MM.1S (cell line): Measurements from ENCODE around the gene ICA1L.

ENCODE experiments used
- DNase-seq: peaks from one replicate; pipeline ENCODE4 v3.0.0-alpha.2; 2015
- H2AFZ ChIP-seq: fragments of 300-600 bp; sonication (generic); 2 replicates; pipeline ENCODE4 v1.6.0; 2016; ENCODE audit warnings: antibody characterized with exemption, low read length
- H3F3A ChIP-seq: fragments of 300-600 bp; sonication (generic); 2 replicates; pipeline ENCODE4 v1.6.1; 2016; ENCODE audit warnings: mild to moderate bottlenecking, antibody characterized with exemption, low read length, moderate library complexity, mixed read lengths; ENCODE audit not compliant: insufficient read depth
- H3K27ac ChIP-seq: fragments of 300-600 bp; sonication (generic); 2 replicates; pipeline ENCODE4 v1.5.1; 2016; ENCODE audit warnings: mild to moderate bottlenecking, low read length
- H3K27me3 ChIP-seq: fragments of 300-600 bp; sonication (generic); replicated peaks from 2 replicates; pipeline ENCODE4 v1.6.0; 2016; ENCODE audit warnings: low read length; ENCODE audit not compliant: insufficient read depth
- H3K36me3 ChIP-seq: fragments of 300-600 bp; sonication (generic); replicated peaks from 2 replicates; pipeline ENCODE4 v1.6.1; 2016; ENCODE audit warnings: mild to moderate bottlenecking, low read length, mixed read lengths; ENCODE audit not compliant: insufficient read depth
- H3K4me1 ChIP-seq: fragments of 300-600 bp; sonication (generic); 2 replicates; pipeline ENCODE4 v1.6.1; 2016; ENCODE audit warnings: low read length, mixed read lengths
- H3K4me2 ChIP-seq: fragments of 300-600 bp; sonication (generic); 2 replicates; pipeline ENCODE4 v1.6.0; 2016; ENCODE audit warnings: low read depth, low read length
- H3K4me3 ChIP-seq: fragments of 300-600 bp; sonication (generic); 2 replicates; pipeline ENCODE4 v1.5.1; 2016; ENCODE audit warnings: low read length, mixed read lengths
- H3K79me2 ChIP-seq: fragments of 300-600 bp; sonication (generic); 2 replicates; pipeline ENCODE4 v1.6.1; 2016; ENCODE audit warnings: mixed run types, low read length, mixed read lengths
- H3K9ac ChIP-seq: fragments of 300-600 bp; sonication (generic); 2 replicates; pipeline ENCODE4 v1.6.1; 2016; ENCODE audit warnings: low read length, mixed read lengths
- H3K9me2 ChIP-seq: fragments of 300-600 bp; sonication (generic); replicated peaks from 2 replicates; pipeline ENCODE4 v1.6.1; 2016; ENCODE audit warnings: mild to moderate bottlenecking, low read length, mixed read lengths; ENCODE audit not compliant: insufficient read depth
- H3K9me3 ChIP-seq: fragments of 300-600 bp; sonication (generic); replicated peaks from 2 replicates; pipeline ENCODE4 v1.6.1; 2016; ENCODE audit warnings: mild to moderate bottlenecking, low read length, mixed read lengths; ENCODE audit not compliant: insufficient read depth
- H4K20me1 ChIP-seq: fragments of 300-600 bp; sonication (generic); 2 replicates; pipeline ENCODE4 v1.6.1; 2016; ENCODE audit warnings: mild to moderate bottlenecking, low read length, moderate library complexity, mixed read lengths; ENCODE audit not compliant: insufficient read depth
- CTCF ChIP-seq: fragments of 300-600 bp; sonication (generic); IDR thresholded peaks from 2 replicates; pipeline ENCODE4 v1.5.1; 2016; ENCODE audit warnings: antibody characterized with exemption, low read length, mixed read lengths
- EZH2 ChIP-seq: fragments of 300-600 bp; sonication (generic); optimal IDR thresholded peaks from 2 replicates; pipeline ENCODE3; 2017; ENCODE audit warnings: low read depth, mild to moderate bottlenecking, antibody characterized with exemption, low read length, mixed read lengths
- EZH2phosphoT487 ChIP-seq: fragments of 300-600 bp; sonication (generic); IDR thresholded peaks from 2 replicates; pipeline ENCODE4 v1.6.1; 2018; ENCODE audit warnings: antibody characterized with exemption, low read length

ICA1L gene

GRCh38 chr2:202848813-202849212 lies 22.8 kb downstream of the ICA1L start:
- Histone ChIP-seq H3K9me3 (no peaks in the 10 kb centered on the region), H3K79me2 (no peaks in the 10 kb centered on the region), H2AFZ (no peak overlapping the region), H3K36me3 (no peaks in the 10 kb centered on the region), H4K20me1 (no peaks in the 10 kb centered on the region), H3K4me3 (no peak overlapping the region), H3K4me1 (no peaks in the 10 kb centered on the region), H3F3A (no peaks in the 10 kb centered on the region), H3K27me3 (no peaks in the 10 kb centered on the region), H3K27ac (no peak overlapping the region), H3K9me2 (no peaks in the 10 kb centered on the region), H3K9ac (no peak overlapping the region), H3K4me2 (no peak overlapping the region)
- TF ChIP-seq EZH2 = no peak
- TF ChIP-seq CTCF = no peak
- TF ChIP-seq EZH2phosphoT487 = no peak
- DNase-seq = no peak

- no peaks in the 10 kb centered on the region for H4K20me1 ChIP-seq
- H3K36me3 ChIP-seq = no peaks in the 10 kb centered on the region
- TF ChIP-seq CTCF = no peak
- no peak for TF ChIP-seq EZH2
- no peak for TF ChIP-seq EZH2phosphoT487
- no peak overlapping the region for H3K27ac ChIP-seq
- H3K27me3 ChIP-seq = no peaks in the 10 kb centered on the region
- H3K4me2 ChIP-seq = no peak overlapping the region
- H3K9me2 ChIP-seq = no peaks in the 10 kb centered on the region
- no peaks in the 10 kb centered on the region for H3F3A ChIP-seq
- DNase-seq = no peak
- H3K4me1 ChIP-seq = no peaks in the 10 kb centered on the region
- no peak overlapping the region for H3K4me3 ChIP-seq
- H3K79me2 ChIP-seq = no peaks in the 10 kb centered on the region
- H3K9me3 ChIP-seq = no peaks in the 10 kb centered on the region
- H2AFZ ChIP-seq = no peak overlapping the region
- H3K9ac ChIP-seq = no peak overlapping the region
Observed at GRCh38 chr2:202847693-202848524, 23.7 kb downstream of the ICA1L start.

- Histone ChIP-seq H4K20me1 (no peaks in the 10 kb centered on the region), H3K27ac (no peak overlapping the region), H3K4me2 (no peak overlapping the region), H3K9me3 (no peaks in the 10 kb centered on the region), H3K79me2 (no peaks in the 10 kb centered on the region), H3K4me3 (no peak overlapping the region), H3K27me3 (no peaks in the 10 kb centered on the region), H2AFZ (no peak overlapping the region), H3K9me2 (no peaks in the 10 kb centered on the region), H3K9ac (no peak overlapping the region), H3K4me1 (no peaks in the 10 kb centered on the region), H3K36me3 (no peaks in the 10 kb centered on the region), H3F3A (no peaks in the 10 kb centered on the region)
- TF ChIP-seq CTCF (no peak), EZH2 (no peak), EZH2phosphoT487 (no peak)
- DNase-seq = no peak
Observed at GRCh38 chr2:202844656-202845055, 26.9 kb downstream of the ICA1L start.
